Stimulated activated CD8-positive, alpha-beta memory T cell treated with anti-CD3 and anti-CD28 coated beads, Interleukin-12 subunit alpha, Interleukin-12 subunit beta, amount 100 ng/mL, for 24 hours (primary cell): ENCODE data around the gene EIF1AD.
A peak's percentile ranks its signal among the peaks of the same experiment; 100 is the strongest.

Experiments
- DNase-seq: peaks from one replicate; pipeline ENCODE4 v3.0.0-alpha.2; 2020; ENCODE audit errors: extremely low read depth

EIF1AD gene

DNA sequence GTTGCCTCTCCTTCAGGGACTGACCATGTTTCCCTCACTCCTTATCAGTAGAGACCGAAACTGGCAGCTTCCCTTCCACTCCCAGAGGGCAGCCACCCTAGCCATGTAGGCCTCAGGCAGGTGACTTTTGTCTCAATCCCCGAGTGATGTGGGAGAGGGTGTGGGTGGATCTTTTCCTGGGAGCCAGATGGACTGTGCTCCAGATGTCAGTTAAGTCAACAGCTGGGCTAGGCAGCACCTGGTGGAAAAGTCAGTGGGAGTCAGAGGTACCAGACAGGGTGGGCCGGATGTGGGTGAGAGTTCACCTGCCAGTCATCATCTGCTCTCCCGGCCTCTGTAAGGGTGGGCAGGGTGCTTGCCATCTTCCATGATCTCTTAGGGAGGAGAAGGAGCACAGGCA, 2.2 kb upstream of the EIF1AD start:
- DNase-seq = no peak

DNA sequence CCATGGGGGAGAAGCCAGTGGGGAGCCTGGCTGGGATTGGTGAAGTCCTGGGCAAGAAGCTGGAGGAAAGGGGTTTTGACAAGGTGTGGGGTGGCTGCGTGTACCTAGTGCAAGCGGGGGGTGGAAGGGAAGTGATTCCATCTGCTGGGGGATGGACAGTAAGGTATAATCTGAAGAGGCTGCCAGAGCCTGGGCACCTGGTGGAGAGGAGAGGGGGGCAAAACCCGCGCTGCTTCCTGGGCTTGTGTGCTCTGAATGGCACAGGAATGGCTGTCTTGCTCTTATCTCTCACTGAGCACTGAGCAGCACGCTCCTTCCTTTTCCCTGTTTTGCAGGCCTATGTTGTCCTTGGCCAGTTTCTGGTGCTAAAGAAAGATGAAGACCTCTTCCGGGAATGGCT, 1.3 kb upstream of the EIF1AD start:
- no peak for DNase-seq

DNA sequence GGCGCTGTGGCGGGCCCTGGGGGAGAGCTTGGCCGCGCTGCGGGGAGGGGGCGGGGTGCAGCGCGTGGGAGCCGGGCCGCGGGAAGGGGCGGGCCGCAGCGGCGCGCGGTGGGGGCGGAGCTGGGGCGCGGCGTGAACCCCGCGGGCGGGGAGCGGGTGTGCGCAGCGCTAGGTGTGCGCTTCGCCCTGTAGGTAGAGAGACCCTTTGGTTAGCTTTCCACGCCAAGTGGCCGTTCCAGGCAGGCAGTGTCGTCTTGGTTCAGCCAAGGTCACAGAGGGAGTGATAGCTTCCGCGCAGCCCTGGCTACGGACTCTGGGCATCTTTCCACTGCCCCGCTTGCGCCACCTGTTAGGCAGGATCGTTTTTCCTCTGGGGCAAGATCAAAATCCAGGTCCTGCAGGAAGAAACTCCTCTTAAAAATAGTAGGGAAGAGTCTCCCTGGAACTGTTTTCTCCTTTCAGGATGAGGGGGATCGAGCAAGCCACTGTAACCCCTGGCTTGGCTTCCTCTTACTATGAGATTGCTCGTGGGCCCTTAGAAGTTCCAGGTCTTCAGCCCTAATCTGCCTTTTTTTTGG, 780 bp upstream of the EIF1AD start:
- DNase-seq = no peak

DNA sequence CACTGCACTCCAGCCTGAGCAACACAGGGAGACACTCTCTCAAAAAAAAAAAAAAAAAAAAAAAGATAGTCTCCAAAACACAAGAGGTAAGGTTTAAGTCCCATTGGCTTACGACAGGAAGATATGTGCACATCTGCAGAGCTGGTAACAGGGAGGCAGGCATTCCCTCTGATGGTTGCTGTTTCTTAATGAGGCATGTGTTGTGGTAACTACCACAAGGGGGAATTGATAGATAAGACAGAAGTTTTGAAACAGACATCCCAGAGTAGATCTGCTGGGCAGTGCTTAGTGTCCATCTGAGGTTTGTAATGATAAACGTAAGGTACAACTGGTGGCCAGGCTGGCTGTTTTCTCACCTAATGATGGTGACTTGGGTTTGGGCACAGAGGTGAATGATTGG, 4.7 kb downstream of the EIF1AD start:
- no peak for DNase-seq

DNA sequence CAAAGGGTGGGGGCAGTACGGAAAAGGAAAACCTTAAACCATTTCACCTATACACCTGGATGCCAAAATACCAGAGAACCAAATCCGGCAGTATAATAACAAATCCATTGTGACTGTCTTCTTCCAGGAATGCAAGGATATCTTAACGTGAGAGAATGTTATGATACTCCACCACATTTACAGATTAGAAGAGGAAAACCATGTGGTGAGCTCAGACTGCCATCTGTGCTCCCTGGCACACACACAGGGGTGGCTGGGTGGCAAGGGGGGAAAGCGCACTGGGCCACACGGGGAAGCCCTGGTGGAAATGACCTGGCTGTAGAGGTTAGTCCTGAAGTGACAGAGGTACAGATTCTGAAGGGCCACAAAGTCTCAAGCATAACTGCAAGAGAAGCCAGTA, 9.9 kb downstream of the EIF1AD start:
- no peak for DNase-seq

DNA sequence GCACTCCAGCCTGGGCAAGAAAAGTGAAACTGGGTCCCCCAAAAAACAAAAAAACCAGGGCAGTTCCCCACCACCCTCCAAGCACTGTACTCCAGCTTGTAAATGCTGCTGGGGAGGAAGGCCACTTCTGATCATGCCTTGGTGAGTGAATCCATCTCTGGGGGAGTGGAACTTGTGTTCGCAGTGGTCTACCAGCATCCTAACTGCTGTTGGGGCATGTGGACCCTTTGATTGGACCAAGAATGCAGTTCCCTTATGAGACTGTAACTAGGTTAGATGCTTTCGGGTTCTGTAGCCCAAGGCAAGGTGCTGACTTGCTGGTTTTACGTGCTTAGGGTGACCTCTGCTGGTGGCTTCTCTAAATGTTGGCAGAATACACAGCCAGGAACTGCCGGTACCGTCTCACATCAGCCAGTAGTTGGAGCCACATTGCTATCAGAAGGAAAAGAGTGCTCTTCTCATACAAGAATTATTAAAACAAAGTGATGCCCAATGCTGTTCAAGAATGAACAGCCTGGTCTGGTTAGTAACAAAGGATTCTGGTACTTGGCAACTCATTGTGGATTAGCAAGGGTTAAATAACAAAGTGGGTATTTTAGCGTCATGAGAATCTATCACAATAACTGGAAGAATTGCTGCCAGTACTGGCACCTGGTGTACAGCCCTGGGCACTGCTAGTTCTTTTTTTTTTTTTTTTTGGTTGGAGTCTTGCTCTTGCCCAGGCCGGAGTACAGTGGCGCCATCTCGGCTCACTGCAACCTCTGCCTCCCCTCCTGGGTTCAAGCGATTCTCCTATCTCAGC, 13.0 kb downstream of the EIF1AD start:
- DNase-seq = peak; percentile 71

DNA sequence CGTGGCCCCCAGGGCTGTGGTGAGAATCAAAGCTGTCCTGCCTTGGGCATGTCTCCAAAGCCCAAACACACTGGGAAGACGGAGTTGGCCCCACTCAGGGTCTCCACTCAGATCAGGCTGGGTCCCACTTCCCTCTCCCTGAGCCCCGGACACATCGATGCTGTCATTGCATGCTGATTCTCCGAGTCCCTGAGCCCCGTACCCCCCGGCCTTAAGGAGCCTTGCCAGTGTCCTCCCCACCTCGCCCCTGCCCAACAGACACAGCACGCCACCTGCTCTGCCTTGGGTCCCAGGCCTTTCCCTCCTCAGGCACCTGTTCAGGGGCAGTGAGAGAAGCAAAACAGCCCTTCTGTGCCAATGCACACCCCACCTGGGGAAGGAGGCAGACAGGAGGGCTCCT, 14.6 kb downstream of the EIF1AD start:
- no peak for DNase-seq

DNA sequence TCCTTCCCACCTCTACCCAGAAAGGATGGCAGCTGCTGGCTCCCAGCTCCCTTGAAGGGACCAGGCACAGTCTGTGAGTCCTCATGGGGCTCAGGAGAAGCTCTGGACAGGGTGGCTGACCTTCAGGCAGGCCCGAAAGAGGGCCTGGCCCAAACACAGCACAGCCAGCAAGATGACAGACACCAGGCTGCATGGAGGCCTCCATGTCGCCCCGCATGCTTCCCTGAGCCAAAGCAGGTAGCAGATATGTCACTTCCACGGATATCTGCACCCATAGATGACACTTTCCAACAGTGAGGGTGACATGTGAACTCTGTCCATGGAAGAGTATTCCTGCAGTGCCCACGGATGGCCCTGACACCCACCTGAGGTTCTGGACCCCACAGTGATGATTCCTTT, 18.4 kb downstream of the EIF1AD start:
- DNase-seq = no peak

DNA sequence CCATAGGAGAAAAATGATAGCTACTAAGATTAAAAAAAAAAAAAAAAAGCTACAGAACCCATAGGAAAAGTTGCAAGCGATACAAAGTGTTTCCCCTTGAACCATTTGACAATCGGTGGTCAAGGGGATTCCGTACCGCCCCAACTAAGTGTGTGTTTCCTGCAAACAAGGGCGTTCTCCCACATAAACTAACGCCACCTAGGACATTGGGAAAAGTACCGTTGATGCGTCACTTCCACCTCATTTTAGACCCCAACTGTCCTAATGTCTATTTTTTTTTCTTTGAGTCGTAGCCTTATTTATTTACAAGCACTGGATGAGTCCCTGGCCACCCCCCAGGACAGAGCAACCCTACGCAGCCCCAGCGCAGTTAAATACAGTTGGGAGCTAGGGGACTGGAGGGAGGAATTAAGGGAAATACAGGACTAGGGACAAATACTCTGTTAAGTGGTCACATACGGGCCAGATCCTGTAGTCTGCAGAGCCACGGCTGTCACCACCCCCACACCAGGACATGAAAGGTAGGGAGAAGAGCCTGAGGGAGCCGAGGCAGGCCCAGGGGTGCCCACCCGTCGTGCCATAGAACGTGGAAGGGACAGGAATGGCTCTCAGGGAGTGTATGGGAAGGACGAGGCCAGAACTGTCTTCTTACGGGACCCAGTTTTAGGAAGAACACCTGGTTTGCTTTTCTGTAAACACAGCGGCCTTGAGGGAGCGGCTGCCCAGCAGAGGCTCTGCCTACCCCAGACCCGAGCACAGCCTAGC, 19.0 kb downstream of the EIF1AD start:
- no peak for DNase-seq

DNA sequence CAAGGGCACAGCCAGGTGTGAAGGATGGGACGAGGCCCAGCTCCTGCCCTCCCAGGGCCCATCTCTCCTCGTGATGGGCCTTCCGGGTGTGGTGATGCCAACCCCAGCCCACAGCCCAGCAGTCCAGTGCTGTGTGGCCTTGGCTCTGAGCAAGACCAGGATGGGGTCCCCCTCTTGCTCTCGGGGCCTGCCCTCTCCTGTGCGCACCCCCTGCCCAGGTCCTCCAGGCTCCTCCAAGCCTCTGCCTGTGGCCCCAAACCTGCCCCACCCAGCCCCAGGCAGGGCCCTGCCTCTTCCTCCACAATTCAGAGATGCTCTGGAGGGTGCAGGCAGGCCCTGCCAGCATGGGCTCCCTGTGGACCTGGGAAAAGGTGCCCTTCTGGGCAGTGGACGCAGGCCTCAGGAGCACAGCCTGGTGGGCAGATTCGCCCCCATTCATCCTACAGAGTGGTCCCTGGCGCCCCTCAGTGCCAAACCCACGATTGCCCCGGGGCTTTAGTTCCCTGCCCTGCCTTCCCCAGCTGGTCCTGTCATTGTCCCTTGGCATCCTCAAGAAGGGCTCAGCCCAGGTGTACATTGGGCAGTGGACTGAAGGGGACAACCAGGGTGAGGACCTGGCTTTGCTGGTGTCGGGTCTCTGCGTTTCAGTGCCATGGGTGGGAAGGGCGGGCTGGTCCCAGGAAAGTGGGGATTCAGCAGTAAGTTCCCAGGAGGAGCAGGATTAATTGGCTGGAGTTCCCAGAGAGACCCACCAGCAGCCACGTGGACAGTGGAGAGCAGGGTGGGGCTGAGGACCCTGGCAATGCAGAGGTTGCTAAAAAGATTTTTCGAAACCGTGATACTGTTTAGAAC, 19.8 kb downstream of the EIF1AD start:
- DNase-seq = no peak

DNA sequence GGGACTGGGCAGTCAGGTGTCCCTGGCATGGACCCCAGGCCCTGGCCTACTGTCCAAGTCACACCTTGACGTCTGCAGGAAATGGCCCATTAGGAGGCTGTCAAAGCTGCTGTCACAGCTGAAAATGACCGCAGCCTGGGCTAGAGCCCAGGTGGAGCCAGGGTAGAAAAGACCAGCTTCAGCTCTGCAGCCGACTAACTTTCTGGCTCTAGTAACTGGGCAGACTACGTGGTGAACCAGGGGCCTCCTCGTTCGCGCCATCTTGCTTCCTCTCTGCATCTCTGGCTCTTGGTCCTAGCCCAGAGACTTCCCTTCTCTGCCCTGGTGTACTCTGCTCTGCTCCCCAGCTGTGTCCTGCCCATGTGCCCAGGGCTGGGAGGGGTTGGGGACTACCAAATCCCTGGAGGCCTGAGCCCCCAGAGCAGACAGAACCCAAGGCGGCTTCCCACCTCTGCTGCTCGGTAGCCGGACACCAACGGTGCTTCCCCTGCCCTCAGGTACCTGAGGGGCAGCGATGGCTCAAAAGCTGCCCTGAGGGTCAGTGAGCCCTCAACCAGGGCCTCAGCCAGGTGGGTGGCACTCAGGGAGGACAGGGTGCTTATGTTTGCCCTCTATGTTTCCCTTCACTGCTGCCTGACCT, 20.7 kb downstream of the EIF1AD start:
- no peak for DNase-seq

DNA sequence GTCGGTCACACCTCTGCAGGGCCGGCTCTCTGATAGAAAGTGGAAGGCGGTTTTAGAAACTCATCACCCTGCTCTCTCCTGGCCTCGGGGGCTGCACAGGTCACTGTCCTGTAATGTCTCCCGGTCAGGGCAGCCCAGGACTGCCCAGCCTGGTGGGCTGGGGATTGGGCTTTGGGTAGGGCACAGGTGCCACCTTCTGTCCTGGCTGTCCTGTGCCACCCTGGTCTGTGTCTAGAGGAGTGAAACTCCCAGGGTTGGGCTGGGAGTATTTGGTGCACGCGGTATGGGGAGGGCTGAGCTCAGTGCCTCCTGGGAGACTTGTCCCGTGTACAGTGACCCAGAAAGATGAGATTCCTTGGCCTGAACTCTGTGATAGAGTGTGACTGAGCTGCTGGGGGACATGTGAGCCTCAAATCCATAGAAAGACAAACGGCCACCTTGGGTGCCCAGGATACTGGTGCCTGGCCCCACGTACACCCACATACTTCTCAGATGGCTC, 22.6 kb downstream of the EIF1AD start:
- DNase-seq = no peak

DNA sequence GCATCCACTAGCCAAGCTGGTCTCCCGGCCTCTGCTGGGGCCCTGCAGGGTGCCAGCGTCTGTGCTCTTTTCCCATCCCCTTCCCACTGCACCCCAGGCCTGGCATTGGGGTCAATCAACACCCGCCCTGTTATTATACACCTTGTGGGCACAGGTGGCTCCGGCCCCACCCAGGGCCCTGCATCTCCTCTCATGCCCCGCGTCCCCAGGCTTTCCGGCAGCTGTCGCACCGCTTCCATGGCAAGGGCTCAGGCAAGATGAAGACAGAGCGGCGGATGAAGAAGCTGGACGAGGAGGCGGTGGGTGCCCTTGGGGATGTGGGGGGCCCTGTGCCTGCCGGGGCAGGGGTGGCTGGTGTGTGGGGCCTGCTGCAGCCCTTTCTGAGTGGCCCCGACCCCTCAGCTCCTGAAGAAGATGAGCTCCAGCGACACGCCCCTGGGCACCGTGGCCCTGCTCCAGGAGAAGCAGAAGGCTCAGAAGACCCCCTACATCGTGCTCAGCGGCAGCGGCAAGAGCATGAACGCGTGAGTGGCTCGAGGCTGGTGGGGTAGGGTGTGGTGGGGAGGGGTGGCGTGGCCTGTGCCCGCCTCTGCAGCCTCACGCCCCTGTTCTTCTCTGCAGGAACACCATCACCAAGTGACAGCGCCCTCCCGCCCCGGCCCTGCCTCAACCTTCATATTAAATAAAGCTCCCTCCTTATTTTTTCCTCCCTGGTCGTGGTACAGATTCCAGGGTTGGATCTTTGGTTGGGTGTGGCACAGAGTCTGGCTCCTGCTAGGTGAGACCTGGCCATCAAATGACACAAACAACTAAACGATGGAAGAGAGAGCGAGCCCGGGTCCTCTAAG, 23.3 kb downstream of the EIF1AD start:
- DNase-seq = no peak

DNA sequence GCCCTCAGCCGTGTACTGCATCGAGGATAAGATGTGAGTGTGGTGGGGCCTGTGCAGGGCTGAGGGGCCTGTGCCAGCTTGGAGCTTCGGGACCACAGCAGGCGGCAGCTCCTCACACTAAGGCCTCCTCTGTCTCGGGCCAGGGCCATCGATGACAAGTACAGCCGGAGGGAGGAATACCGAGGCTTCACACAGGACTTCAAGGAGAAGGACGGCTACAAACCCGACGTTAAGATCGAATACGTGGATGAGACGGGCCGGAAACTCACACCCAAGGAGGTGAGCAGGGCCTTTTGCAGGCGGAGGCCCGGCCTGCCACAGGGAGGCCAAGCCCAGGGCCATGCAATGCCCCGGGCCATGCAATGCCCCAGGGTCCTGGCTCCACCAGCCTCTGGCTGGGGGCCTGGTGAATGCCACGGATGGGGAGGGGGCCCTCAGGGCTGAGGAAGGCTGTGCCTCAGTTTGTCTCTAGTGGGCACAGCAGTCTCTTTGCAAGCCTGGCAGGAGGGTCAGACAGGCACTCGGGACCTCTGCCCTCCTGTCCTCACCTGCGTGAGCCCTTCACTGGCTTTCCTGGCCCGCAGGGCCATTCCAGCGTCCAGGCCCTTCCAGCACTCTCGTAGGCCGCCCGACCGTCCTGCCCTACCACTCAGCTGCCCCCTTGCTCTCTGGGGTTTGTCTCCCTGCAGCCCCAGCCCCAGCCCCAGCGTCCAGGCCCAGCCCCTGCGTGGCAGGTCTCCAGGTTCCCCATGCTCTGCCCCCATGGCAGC, 24.2 kb downstream of the EIF1AD start:
- DNase-seq = no peak

DNA sequence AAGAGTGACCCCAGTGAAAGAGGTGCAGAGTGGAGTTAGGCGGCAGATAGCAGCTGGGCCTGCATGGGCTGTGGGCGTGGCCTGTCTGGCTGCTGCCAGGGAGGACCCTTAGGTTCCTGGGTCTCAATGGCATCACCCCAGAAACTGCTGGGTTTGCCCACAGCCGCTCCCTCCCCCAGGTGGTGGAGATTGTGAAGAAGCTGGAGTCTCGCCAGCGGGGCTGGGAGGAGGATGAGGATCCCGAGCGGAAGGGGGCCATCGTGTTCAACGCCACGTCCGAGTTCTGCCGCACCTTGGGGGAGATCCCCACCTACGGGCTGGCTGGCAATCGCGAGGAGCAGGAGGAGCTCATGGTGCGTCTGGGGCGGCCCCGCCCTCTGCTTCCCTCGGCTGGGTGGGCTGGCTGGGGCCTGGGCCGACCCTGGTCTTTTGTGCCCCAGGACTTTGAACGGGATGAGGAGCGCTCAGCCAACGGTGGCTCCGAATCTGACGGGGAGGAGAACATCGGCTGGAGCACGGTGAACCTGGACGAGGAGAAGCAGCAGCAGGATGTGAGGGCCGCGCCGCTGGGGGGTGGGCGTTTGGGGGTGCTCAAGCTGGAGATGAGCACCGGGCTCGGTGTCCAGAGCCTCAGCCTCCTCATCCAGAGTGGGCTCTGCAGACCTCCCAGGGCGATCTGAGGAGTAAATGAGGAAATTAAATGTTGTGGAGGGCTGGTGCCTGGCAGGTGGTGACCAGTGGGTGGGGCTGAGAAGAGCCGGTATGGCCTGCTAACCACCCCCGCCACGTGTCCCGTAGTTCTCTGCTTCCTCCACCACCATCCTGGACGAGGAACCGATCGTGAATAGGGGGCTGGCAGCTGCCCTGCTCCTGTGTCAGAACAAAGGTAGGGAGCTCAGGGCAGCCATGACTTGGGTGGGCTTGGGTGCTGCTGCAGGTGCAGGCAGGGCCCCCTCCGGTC, 25.5 kb downstream of the EIF1AD start:
- no peak for DNase-seq

DNA sequence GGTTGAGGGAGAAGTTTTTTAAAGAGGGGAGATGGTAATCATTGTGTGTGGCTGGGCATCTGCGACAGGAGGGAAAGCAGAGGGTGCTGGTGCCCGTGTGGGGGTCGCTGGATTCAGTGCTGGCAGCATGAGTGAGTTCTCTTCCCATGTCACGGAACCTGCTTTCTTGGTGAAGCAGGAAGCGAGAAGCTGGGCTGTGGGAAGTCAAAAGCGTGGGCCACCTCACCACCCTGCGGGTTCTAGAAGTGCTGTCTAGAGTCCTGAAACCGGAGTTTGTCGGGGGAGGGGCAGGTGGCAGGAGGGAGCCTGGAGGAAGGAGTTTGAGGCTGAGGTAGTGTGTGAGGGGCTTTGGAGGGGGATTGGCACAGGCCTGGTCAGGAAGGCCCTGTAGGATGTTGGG, 26.2 kb downstream of the EIF1AD start:
- no peak for DNase-seq

DNA sequence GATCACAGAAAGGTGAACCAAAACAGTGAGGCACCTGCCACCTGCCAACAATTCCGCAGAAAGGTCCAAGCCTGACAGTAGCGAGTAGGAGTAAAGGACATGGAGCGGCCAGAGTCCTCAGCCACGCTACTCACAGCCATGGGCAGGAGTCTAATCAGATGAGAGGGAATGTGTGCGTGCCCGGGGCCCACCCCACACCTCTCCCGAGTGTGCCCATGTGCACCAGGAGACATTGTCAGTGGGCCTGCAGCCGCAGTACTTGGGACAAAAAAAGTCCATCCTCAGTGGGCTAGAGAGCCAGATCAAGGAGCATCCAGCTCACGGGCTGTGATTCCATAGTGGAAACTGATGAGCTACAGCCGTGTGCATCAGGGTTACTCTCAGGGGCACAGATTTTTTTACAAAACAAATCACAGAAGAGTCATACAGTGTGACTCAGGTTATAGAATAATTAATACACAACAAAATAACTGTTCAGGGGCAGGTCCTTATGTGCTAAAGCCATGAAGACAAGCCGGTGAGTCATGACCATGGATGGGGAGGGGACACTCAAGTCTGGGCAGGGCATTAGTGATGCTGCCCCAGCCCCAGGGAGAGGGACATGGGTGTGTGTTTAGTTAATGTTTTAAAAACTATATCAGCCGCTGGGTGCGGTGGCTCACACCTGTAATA, 28.4 kb downstream of the EIF1AD start:
- no peak for DNase-seq

DNA sequence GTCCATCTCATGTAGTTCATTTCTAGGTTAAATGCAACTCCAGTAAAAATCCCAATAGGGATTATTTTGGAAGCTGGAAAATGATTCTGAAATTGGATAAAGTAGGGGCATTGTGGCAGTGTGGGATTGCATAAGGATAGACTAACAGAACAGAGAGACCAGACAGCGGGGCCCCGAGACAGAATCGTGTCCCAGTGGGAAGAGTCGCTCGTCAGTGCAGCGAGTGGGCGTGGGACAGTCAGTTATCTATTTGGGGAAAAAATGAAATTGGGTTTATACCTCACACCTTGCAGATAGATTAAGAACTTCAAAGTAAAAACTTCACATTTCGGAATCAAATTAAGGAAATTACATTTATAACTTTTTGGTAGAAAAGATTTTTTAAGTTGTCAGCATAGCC, 29.8 kb downstream of the EIF1AD start:
- no peak for DNase-seq
